HG03039 (cell line): Measurements from ENCODE around the gene PCDH8.

ENCODE experiments used
- ATAC-seq: cut with Tn5 transposase; IDR thresholded peaks from one replicate; pipeline ENCODE4 v1.9.1; 2021; ENCODE audit warnings: mild to moderate bottlenecking, moderate library complexity; ENCODE audit not compliant: unreplicated experiment

PCDH8 gene, protein sequence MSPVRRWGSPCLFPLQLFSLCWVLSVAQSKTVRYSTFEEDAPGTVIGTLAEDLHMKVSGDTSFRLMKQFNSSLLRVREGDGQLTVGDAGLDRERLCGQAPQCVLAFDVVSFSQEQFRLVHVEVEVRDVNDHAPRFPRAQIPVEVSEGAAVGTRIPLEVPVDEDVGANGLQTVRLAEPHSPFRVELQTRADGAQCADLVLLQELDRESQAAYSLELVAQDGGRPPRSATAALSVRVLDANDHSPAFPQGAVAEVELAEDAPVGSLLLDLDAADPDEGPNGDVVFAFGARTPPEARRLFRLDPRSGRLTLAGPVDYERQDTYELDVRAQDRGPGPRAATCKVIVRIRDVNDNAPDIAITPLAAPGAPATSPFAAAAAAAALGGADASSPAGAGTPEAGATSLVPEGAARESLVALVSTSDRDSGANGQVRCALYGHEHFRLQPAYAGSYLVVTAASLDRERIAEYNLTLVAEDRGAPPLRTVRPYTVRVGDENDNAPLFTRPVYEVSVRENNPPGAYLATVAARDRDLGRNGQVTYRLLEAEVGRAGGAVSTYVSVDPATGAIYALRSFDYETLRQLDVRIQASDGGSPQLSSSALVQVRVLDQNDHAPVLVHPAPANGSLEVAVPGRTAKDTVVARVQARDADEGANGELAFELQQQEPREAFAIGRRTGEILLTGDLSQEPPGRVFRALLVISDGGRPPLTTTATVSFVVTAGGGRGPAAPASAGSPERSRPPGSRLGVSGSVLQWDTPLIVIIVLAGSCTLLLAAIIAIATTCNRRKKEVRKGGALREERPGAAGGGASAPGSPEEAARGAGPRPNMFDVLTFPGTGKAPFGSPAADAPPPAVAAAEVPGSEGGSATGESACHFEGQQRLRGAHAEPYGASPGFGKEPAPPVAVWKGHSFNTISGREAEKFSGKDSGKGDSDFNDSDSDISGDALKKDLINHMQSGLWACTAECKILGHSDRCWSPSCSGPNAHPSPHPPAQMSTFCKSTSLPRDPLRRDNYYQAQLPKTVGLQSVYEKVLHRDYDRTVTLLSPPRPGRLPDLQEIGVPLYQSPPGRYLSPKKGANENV

DNA sequence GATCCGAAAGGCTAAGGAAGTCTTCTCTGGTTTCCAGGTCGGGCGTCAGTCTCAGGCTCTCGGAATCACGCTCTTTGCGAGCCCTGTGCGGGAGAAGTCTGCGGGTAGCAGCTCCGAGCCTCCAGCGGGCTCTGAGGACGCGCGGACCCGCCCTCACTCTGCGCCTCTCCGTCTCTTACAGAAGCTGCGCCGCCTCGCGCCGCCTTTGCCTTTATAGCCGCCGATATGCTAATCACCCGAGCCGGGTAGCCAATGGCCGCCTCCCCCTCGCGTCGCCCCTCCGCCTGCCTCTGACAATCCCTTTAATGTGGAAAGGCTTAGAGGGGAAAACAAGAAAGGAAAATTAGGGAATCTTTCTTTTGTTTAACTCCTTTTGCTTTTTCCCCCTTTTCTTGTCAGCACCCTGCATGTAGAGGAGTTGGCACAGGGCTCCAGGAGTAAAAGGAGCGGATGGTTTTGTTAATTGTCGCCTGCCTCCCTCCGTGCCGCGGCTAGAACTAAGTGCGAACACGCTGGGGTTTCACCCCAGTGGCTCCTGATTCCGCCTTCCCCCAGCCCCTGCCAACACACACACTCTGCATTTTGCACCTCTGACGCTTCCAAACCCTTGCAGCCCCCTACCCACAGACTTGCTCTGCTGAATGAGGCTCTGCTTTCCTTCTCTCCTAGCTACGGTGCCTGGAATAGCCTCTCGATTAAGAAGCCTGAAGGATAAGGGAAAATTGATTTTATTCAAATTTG, at the start of gene PCDH8:
Gene PCDH8, minus strand, starts transcription at position 186 of the 741 bp plus-strand sequence. CDS start 204 bp downstream, outside the sequence.
- no peak for ATAC-seq

- no peak for ATAC-seq
Measured at GRCh38 chr13:52896827-52897659, 48.6 kb upstream of the PCDH8 start.

DNA sequence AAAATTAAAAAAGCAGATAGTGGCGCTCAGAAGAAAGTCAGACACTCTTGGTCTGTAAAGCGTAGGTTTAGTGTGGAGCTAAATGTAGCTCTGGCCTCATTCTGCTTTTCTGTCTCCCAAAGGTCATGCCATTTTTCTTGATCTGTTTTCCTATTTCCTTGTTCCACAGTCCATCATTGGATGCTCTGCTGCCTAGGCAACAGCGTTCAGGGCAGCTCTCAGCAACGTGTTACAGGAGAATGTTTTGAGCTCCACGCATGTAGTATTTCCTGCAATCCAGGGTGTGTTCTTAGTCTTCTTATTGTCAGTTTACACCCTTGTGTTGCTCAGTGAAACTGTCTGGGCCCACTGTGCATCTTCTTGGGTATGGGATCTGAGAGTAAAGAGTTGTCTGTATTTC, 46.0 kb upstream of the PCDH8 start:
- no peak for ATAC-seq

- ATAC-seq: no peak
Measured at GRCh38 chr13:52892925-52893324, 44.5 kb upstream of the PCDH8 start.

- no peak for ATAC-seq
Measured at GRCh38 chr13:52891706-52892105, 43.3 kb upstream of the PCDH8 start.

- no peak for ATAC-seq
Measured at GRCh38 chr13:52887165-52887564, 38.7 kb upstream of the PCDH8 start.

- ATAC-seq: no peak
Measured at GRCh38 chr13:52885141-52885540, 36.7 kb upstream of the PCDH8 start.

- no peak for ATAC-seq
Measured at GRCh38 chr13:52884429-52885010, 36.1 kb upstream of the PCDH8 start.

- no peak for ATAC-seq
Measured at GRCh38 chr13:52882785-52883184, 34.3 kb upstream of the PCDH8 start.

GRCh38 chr13:52879950-52880741, 31.7 kb upstream of the PCDH8 start:
- ATAC-seq: no peak

GRCh38 chr13:52878831-52879230, 30.4 kb upstream of the PCDH8 start:
- ATAC-seq: no peak

- no peak for ATAC-seq
Measured at GRCh38 chr13:52870143-52870542, 21.7 kb upstream of the PCDH8 start.

DNA sequence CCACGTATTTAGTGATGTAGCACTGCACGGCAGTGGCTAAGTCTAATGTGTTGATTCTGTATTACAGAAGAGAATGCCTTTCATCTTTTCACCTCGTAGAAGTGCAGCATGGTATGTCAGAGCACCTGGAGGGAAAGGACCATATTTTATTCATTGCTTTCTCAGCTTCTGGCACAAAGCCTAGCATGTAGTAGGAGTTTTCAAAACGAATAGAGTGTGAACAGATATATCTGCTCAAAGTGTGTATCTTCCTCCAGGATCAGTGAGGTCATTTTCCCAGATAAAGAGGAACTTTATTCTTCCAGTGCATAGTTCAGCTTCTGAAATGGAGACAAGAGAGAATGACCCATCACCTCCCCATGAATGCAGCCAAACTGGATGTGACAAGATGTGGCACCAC, 21.2 kb upstream of the PCDH8 start:
- ATAC-seq: no peak

DNA sequence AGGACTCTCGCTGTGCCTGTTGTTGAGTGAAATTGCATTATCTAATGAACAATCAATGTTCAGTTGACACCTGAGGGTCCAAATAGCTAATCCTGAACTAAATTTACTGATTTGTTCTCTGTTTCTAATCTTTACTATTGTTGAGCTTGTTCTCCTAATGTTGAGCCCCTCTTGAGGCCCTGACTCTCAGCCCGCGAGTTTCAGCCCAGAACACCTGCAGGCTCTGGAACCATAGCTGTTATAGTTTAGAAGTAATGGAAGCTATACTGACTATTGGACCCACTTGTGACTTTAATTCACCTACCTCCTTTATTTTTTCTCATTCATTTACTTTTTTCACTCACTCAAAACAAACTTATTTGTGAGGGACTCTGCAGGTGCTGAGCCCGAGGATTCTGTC, 20.6 kb upstream of the PCDH8 start:
- no peak for ATAC-seq

DNA sequence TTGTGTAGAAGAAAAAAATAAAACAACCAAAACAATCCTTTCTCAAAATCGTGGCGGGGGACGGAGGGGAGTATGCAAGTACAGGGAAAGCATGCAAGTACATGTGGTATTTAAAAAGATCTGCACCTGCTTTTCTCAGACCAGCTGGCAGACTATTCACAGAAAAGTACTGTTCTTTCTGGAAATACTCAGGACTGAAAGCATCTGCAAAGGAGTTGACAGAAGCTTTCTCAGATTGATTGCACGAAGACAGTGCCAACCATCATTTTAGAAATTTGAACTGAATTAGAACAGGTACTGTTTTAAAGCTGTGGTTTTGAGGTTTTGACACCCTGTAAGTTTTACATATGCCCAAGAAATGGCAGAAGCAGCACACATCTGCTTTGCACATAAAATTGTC, 19.8 kb upstream of the PCDH8 start:
- ATAC-seq: no peak

GRCh38 chr13:52864941-52865340, 16.5 kb upstream of the PCDH8 start:
- no peak for ATAC-seq

GRCh38 chr13:52862358-52863206, 14.1 kb upstream of the PCDH8 start:
- ATAC-seq: no peak

- ATAC-seq: no peak
Measured at GRCh38 chr13:52852444-52852843, 4.0 kb upstream of the PCDH8 start.
